Activated CD8-positive, alpha-beta T cell treated with anti-CD3 and anti-CD28 coated beads for 36 hours (primary cell): ENCODE measurements around the gene HK2. TPM values are rescaled to one million over a fixed set of nuclear protein-coding genes. Genes with fewer than 3 reads are reported as not detected.

Source experiments
- ATAC-seq: fragments of 200-7000 bp; cut with Tn5 transposase; one replicate; pipeline ENCODE4 v1.10.0; 2021; ENCODE audit warnings: mild to moderate bottlenecking, moderate library complexity
- CTCF ChIA-PET: fragments of 350-600 bp; sonication (Branson Sonifier 250); formaldehyde crosslinking; loops from one replicate; lab custom pipeline; 2021; ENCODE audit warnings: antibody characterized with exemption; lab: Charles Lee
- POLR2A ChIA-PET: fragments of 350-600 bp; sonication (Branson Sonifier 250); formaldehyde crosslinking; loops from one replicate; lab custom pipeline; 2021; ENCODE audit warnings: antibody characterized with exemption; lab: Charles Lee
- DNase-seq: peaks from one replicate; pipeline ENCODE4 v3.0.0-alpha.2; 2020
- H3K27ac Mint-ChIP-seq: one replicate; pipeline ENCODE4 v1.8.0; 2021; ENCODE audit warnings: mild to moderate bottlenecking, mixed read lengths
- H3K27me3 Mint-ChIP-seq: one replicate; pipeline ENCODE4 v1.8.0; 2021; ENCODE audit warnings: mixed read lengths
- H3K36me3 Mint-ChIP-seq: one replicate; pipeline ENCODE4 v1.8.0; 2021; ENCODE audit warnings: low read depth, mixed read lengths
- H3K4me1 Mint-ChIP-seq: one replicate; pipeline ENCODE4 v1.8.0; 2021; ENCODE audit warnings: low read depth, mixed read lengths
- H3K4me3 Mint-ChIP-seq: one replicate; pipeline ENCODE4 v1.8.0; 2021; ENCODE audit warnings: mild to moderate bottlenecking, moderate library complexity, mixed read lengths
- H3K9me3 Mint-ChIP-seq: one replicate; pipeline ENCODE4 v1.8.0; 2021; ENCODE audit warnings: mixed read lengths
- CTCF ChIP-seq: fragments of 200-600 bp; IDR thresholded peaks from one replicate; pipeline ENCODE4 v1.8.0; 2022; ENCODE audit warnings: antibody characterized with exemption, mild to moderate bottlenecking
- intact Hi-C: fragments of 100-400 bp; cut with micrococcal nuclease; formaldehyde crosslinking; loops from one replicate; pipeline ENCODE4 v1.10.0; 2022
- total RNA-seq, 2 experiments: library from RNA; stranded (reverse); gene quantifications; one replicate each; pipeline ENCODE4 v1.2.3, GENCODE V29; 2021

The HK2 gene
- total RNA-seq, 2 experiments from 2014 or later: 121 to 124 TPM

GRCh38 chr2:74927621-74928020 is 93.7 kb downstream of the HK2 start:
- DNase-seq (no peak), ATAC-seq (no peak)
- Mint-ChIP-seq H3K36me3 (peaks cover 10% of the 10 kb centered on the region), H3K27me3 (no peaks in the 10 kb centered on the region), H3K4me3 (no peak overlapping the region), H3K9me3 (no peaks in the 10 kb centered on the region), H3K4me1 (peaks cover 3% of the 10 kb centered on the region), H3K27ac (no peak overlapping the region)
- no peak for TF ChIP-seq CTCF
- CTCF ChIA-PET: interaction anchor here (1.1 to 1.3 kb wide), 2 partner anchors 8 to 681 kb away, joined by 3 to 5 read pairs; no protein-coding TSS in a partner anchor
- POLR2A ChIA-PET: no interaction called here
- intact Hi-C loops: loop anchor here (10.0 kb wide), 1 partner anchor 127 kb away; no protein-coding TSS in a partner anchor

DNA sequence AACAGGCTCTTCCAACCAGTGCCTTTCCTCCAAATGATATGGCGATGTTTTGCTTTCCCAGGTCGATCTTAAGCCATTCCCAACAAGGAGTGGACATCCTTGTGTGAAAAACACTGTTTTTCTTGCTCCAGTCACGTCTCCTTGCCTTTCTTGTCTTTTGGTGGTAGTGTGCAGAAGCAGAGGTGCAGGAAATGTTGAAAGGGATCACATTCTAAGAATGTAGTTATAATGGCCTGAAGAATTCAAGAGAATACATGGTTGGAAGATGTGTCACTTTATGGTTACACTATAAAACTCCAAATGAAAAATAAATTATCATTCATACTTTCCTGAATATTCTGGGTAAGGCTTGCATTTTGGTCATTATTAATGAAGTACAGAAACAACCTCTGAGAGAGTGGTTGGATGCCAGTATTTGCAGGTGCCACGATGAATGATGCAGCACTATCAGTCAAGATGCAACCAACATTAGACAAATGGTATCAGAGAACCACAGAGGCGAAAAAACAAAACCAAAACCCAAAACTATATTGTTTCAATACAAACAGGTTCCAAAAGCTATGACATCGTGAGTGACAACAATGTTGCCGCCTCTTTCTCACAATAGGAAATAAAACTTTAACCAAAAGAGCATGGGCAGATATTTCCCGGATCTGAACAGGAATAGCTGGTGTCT is 97.0 kb downstream of the HK2 start:
- no peak overlapping the region for H3K4me3 Mint-ChIP-seq
- H3K9me3 Mint-ChIP-seq: no peaks in the 10 kb centered on the region
- TF ChIP-seq CTCF: no peak
- ChIA-PET CTCF (interaction anchor here (2.1 kb wide), 1 partner anchor 12 kb away, joined by 7 read pairs; no protein-coding TSS in a partner anchor), POLR2A (no interaction called here)
- peaks cover 3% of the 10 kb centered on the region for H3K4me1 Mint-ChIP-seq
- peaks cover 10% of the 10 kb centered on the region for H3K36me3 Mint-ChIP-seq
- DNase-seq (no peak), ATAC-seq (no peak)
- no peaks in the 10 kb centered on the region for H3K27me3 Mint-ChIP-seq
- no peak overlapping the region for H3K27ac Mint-ChIP-seq
- intact Hi-C loops: no loop called here

GRCh38 chr2:74931940-74932339 is 98.0 kb downstream of the HK2 start:
- no peak for DNase-seq
- Mint-ChIP-seq H3K9me3 (no peaks in the 10 kb centered on the region), H3K27ac (no peak overlapping the region), H3K27me3 (no peaks in the 10 kb centered on the region), H3K4me3 (no peak overlapping the region), H3K4me1 (peaks cover 3% of the 10 kb centered on the region), H3K36me3 (peaks cover 10% of the 10 kb centered on the region)
- no peak for ATAC-seq
- CTCF ChIA-PET: interaction anchor here (2.1 kb wide), 1 partner anchor 13 kb away, joined by 7 read pairs; no protein-coding TSS in a partner anchor
- POLR2A ChIA-PET: no interaction called here
- no peak for TF ChIP-seq CTCF
- intact Hi-C loops: no loop called here

GRCh38 chr2:74935975-74936391 is 102.1 kb downstream of the HK2 start:
- DNase-seq (no peak), ATAC-seq (no peak)
- no peak for TF ChIP-seq CTCF
- Mint-ChIP-seq H3K4me1 (no peaks in the 10 kb centered on the region), H3K4me3 (no peak overlapping the region), H3K27me3 (no peaks in the 10 kb centered on the region), H3K27ac (no peak overlapping the region), H3K9me3 (no peaks in the 10 kb centered on the region), H3K36me3 (peaks cover 4% of the 10 kb centered on the region)
- ChIA-PET POLR2A (no interaction called here), CTCF (interaction anchor here (1.5 kb wide), 2 partner anchors 14 to 17 kb away, joined by 3 read pairs; no protein-coding TSS in a partner anchor)
- intact Hi-C loops: no loop called here

- POLR2A ChIA-PET: no interaction called here
- CTCF ChIA-PET: no interaction called here
- Mint-ChIP-seq H3K27me3 (no peaks in the 10 kb centered on the region), H3K9me3 (no peaks in the 10 kb centered on the region), H3K4me3 (no peak overlapping the region), H3K27ac (no peak overlapping the region), H3K4me1 (no peaks in the 10 kb centered on the region), H3K36me3 (no peaks in the 10 kb centered on the region)
- TF ChIP-seq CTCF: no peak
- ATAC-seq (no peak), DNase-seq (no peak)
- intact Hi-C loops: no loop called here
Measured at GRCh38 chr2:74937221-74937880, 103.4 kb downstream of the HK2 start.
